Stimulated activated CD8-positive, alpha-beta memory T cell treated with anti-CD3 and anti-CD28 coated beads, Interleukin-7, amount 100 ng/mL, for 48 hours (primary cell): ENCODE data around the gene ADAM12.
"Not testable (repeated sequence)": the region's sequence is repeated elsewhere in the genome, so short reads cannot be mapped to it uniquely, and the experiment has no call there.

Experiments used
- DNase-seq, 2 donors: peaks; one replicate each; pipeline ENCODE4 v3.0.0-alpha.2; 2020; ENCODE audit warnings: low read depth in 1 of 2; ENCODE audit errors: extremely low read depth in 1 of 2

The ADAM12 gene

DNA sequence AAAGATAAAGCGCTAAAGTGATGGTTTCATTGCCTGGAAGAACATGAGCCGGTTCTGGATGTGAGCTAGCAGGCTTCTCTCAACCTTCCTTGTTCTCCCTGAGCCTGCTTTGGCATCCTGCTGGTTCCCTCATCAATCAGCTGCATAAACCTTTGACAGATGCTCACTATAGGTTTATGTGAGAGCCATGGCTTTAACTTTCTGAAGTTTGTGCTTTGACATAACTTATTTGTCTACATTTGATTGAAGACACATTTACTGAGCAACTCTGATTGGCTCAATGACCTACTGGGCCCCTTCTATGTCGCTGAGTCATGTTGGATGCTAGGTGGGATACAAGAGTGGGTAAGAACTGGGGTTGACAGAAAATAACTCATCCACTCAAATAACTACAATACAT lies 192.0 kb downstream of the ADAM12 start:
- no peak for DNase-seq

DNA sequence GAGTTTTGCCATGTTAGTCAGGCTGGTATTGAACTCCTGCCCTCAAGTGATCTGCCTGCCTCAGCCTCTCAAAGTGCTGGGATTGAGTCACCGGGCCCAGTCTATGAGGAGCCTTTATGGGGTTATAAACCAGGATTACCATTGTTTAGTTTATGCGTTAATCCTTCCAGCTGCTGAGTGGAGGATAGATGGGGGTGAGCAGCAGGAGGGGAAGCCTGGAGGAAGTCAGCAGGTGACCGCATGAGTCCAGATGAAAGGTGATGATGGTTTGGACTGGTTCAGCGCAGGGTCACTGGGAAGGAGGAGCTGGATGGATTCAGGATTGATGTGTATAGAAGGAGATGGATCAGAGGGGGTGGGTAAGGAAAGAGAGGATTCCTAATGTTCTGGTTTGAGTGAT lies 197.1 kb downstream of the ADAM12 start:
- no peak for DNase-seq

DNA sequence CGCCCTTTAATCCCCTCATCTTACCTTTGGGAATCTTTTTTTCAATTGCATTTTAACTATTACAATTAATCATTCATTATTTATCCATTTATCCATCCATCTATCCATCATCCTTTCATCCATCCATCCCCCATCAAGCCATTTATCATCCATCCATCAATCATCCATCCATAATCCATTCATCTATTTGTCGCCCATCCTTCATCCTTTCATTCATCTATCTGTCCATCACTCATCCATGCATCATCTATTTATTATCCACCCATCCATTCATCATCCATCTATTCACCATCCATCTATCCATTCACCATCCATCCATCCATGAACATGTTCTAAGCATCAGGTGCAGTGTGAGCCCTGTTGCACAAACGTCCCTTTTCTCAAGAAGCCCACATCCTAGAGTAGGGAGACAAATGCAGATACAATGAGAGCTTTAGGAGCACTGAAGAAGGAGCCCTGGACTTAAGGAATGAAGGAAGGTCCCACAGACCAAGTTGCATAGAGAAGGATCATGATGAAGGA lies 199.5 kb downstream of the ADAM12 start:
- no peak for DNase-seq

DNA sequence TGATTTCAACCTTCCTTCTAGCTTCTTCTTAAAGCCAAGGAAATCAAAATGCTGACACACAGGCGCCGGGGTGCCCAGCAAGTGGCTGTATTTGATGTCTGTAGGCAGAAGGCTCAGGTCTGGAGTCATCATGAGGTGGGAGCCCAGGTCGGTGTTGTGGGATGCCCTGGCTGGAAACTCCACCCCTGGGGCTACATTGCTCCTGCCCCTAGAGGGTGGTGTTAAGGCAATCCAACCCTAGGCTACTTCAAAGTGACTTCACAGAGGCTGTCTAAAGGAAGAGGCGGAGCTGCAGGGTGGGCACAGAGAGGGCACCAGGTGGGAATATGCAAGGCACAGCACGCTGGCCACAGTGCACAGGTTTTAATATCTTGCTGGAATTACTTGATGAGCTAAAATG lies 200.9 kb downstream of the ADAM12 start:
- DNase-seq: no peak

DNA sequence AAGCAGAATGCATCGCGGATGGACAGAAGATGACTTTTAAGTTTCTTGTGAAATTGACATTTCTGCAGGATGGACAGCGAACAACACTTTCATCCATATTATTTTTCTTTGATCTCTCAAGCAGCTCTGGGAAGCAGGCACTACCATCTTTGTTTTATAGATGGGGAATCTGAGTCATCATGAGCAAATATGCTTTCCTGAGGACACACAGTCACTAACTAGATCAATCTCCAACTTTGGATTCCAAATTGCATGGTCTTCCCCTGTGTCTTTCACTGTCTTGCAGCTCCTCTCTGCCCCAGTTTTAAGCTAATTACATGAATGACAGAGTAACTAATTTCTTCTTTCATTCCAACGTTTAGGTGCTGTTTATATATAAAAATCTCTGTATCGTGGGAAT lies 201.5 kb downstream of the ADAM12 start:
- DNase-seq: no peak

DNA sequence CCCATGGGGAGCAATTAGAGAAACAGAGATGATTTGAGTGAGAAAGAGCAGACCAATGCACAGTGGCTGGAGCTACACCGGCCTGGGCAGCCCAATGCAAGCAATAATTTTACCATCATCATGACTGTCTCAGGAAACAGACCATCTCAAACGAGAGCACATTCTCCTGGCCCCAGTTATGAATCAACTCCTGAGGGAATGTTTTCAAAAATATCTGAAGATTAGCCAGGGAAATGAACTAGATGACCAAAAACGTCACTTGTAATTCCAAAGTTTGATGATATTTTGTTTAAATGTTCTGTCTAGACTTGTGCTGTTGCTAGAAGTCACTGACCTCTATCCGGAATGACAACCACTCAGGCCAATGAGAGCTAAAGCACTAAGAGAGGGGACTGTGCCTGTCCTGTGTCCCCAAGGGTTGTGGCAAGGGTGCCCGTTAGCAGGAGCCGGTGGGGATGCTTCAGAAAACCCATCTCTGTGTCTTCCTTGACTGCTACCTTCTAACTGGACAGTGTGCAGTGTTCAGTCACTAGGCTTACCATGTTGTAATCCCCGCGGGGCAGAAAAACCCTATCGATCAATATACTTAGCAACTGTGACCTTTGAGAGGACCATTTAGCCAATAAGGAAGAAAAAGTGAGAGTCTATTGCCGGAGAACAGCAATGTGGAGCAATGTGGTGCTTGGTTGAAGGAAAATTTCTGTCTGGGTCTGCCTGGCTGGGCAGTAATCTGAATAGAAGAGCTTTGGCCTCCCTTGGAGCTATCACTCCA lies 202.4 kb downstream of the ADAM12 start:
- no peak for DNase-seq

DNA sequence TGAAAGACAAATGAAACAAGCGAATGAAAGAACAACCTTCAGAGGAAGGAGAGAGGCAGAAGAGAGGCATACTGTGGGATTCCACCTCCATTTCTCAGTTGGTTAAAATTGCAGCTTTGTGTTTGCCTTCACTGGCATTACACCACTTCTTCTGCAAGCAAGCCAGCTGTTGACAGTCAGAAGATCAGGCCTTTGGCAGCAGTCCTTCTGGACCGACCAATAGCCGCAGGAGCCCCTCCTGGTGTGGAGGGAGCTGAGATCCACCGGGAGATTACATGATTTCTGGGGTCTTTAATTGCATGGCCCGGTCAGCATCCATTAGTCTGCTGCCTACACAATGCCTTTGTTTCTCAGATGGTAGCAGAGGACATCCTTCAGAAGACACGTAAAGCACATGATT lies 206.7 kb downstream of the ADAM12 start:
- DNase-seq: no peak

DNA sequence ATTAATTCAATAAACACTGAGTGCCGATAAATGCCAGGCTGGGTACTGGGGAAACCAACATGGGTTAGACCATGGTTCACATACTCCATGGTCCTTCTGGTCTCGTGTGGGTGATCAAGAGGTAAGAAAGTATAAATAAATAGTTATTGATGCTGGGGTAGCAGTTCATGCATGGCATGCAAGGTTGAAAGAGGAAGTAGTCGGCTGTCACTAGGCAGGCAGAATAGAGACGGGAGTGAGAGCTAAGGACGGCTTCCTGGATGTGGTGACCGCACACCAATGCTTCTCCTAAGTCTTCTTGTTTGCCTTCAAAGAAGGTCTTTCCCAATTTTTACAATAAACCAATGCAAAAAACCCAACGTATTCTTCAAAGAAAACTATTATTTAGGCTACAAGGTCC lies 208.6 kb downstream of the ADAM12 start:
- DNase-seq: no peak

DNA sequence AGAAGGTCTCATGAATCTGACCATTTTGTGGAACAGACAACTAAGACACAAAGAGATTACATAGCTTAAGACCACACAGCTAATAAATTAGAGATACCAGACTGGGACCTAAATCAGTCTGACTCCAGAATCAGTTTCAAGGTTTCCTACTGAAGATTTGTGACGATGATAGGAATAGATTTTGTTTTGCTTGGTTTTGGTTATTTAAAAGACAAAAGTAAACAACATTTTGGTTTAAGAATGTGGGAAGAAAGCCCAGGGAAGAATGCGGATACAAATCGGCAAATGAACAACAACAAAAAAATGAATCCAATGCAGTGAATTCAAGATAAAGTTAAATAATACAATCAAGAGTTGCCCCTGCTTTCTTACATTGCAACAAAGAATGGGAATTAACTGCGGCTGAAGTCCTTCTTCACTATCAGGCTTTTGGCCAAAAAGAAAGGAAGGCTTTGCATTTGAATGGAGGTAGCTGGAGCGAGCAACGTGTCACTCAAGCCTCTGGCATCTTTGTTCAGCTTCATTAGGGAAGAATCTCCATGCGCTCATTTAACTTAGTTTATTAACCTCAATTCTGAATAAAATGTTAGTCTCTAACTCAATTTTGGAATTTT lies 210.8 kb downstream of the ADAM12 start:
- no peak for DNase-seq

DNA sequence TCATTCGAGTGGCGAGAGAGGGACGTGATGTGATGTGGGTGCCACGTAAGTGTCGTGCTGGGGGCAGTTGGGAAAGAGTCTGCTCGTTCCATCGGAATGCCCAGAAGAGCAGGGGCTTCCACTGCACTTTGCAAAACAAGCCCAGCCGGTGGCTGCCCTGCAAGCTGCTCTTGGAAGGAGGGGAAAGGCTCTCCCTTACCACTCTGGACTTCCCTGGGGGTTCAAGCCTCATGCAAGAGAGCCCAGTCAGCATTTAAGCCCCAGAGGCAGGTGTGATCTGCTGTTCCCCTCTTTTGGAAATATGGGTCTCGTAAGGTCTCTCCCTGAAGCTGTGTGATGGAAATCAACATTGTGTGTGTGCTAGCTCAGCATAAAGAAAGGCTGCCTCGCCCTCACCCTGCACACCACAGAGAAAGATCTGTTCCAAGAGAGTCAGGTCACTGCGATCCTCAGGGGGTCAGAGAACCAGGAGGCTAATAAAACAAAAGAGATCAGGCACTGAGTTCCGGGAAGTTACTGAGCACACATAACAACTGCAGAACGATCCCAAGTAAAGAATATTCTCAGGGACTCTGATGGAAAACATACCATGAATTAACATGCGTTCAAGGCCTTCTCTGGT lies 212.5 kb downstream of the ADAM12 start:
- DNase-seq: no peak

DNA sequence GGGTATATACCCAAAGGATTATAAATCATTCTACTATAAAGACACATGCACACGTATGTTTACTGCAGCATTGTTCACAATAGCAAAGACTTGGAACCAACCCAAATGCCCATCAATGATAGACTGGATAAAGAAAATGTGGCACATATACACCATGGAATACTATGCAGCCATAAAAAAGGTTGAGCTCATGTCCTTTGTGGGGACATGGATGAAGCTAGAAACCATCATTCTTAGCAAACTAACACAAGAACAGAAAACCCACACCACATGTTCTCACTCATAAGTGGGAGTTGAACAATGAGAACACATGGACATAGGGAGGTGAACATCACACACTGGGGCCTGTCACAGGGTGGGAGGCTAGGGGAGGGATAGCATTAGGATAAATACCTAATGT lies 215.5 kb downstream of the ADAM12 start:
- not testable (repeated sequence) for DNase-seq

DNA sequence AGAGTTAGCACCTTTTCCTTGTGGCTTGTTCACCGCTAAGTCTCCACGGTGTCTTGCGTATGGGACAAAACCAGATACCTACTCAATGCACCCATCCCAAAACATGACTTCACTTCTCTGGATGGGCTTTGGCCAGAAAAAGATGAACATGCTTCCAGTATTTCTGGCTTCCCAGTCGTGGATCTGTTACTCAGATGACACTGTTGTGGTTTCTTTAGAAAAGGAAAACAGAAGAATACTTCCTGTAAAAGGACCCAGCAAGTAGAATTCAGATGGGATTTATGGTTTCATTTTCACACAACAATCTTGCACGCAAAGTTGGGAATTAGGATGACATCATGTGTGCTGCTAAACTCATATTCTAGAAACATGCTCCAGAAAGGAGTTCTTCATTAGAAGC lies 216.7 kb downstream of the ADAM12 start:
- DNase-seq: no peak

DNA sequence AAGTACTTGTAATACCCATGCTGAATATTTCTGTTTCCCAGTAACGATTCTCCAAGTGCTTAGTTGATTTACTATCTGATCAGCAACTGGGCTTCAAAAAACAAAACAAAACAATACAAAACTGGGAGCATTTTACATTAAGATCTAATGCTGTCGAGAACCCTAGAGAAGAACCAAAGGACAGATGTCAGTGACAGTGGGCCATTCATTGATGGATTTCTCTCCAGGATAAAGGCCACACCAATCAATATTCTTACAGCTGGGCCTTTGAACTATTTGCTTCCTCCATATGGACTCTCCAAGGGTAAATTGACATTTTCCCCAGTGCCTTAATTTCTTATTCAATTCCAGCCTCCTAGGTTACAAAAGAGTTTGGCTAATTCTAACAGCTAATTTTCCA lies 217.5 kb downstream of the ADAM12 start:
- no peak for DNase-seq

DNA sequence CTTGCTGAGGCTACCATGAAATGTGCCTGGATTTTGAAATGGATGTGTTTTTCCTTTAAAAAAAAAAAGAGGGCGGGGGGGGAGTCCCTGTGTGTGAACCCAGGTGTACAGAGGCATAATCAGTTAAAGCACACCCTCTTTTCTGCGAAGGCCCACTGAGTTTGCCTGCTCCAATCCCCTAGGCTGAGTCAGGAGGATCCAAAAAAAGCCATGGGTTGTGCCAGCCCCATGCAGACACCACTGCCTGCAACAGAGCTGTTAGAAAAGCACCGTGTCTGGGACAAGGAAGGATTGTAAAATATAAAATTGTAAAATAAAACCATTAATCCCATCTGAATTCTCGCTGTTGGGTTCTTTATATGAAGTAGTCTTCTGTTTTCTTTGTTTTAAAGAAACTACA lies 217.9 kb downstream of the ADAM12 start:
- no peak for DNase-seq

DNA sequence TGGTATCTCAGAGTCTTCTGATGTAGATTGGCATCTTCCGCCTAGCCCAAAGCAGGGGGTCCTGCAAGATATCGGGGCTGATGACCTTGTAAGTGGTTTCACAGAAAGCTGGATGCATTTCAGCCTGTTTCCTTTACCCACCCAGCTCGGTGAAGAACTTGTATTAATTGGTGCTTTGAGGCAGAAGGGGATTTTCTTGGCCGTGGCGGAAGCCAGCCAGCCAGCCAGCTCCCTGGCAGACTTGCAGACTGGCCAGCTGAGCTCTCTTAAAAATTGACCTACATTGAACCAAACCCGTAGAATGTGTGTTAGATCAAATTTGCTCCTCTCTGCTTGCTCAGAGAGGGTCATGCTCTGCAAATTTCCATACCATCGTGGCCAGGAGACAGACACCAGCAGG lies 218.4 kb downstream of the ADAM12 start:
- DNase-seq: no peak

DNA sequence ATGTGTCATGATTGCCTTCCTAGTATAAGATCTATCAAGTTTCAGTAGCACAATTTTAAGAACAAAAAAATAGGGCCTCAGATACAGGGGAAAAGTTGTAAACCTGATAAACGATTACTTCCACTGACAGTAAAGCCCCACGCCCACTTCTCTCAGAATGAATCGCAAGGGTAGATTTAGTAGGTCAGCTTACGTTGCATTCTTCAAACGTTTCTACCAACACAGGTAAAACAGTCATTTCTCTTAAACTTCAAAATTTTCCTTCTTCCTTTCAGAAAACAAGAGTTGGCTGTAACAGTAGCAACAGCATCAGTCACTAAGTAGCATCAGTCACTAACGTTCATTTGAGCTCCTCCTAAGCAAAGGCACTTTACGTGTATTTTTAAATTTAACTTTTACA lies 221.5 kb downstream of the ADAM12 start:
- DNase-seq: peak in 1 of 2 donors; percentile 11

DNA sequence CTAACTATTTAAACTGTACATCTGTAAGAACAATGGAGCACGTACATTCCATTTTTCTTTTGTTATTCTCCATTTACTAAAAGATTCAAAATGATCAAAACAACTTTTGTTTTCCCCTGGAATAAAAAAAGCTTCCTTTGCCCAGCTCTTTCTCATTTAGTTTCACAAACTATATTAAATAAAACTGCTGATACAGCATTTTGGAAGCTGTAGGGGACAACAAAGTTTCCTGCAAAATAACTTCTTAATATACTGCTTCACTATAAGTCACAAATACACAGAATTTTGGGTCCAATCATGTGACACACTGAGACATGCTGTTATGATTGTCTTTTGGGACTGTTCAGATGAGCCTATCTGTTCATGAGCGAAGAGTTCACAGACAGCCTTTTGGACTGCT lies 222.4 kb downstream of the ADAM12 start:
- no peak for DNase-seq

DNA sequence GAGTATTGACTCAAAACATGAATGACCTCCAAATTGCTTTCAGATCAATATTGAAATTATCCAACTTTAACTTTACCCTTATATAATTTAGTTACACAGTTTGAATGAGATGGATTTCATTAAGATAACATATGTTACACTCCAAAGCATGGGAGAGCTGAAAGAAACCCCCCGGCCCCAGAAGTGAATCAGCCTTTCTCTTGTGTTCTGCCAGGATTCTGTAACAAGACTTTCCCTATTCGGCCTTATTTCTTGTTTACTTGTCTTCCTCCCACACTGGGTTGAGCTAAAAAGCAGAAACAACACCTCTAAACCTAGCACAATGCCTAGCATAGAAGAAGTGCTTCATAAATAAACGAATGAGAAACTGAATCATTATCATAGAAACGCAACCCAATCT lies 224.8 kb downstream of the ADAM12 start:
- DNase-seq: no peak

DNA sequence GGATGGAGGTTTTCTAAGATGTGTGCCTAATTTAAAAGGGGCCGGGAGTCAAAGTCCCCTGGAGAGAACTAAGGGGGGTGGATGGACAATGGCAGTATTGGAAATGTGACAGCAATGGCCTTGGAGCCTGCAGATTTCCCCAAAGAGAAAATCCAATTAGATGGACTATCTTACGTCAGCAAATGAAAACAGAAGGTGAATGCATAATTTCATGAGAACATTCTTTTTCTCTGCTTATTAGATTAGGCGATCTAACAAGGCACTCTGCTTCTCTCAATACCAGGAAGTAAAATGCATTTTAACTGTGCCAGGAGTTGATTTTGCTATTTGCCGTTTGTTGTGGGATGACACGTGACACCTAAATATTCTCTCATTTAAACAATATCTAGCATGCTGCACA lies 226.6 kb downstream of the ADAM12 start:
- DNase-seq: no peak

DNA sequence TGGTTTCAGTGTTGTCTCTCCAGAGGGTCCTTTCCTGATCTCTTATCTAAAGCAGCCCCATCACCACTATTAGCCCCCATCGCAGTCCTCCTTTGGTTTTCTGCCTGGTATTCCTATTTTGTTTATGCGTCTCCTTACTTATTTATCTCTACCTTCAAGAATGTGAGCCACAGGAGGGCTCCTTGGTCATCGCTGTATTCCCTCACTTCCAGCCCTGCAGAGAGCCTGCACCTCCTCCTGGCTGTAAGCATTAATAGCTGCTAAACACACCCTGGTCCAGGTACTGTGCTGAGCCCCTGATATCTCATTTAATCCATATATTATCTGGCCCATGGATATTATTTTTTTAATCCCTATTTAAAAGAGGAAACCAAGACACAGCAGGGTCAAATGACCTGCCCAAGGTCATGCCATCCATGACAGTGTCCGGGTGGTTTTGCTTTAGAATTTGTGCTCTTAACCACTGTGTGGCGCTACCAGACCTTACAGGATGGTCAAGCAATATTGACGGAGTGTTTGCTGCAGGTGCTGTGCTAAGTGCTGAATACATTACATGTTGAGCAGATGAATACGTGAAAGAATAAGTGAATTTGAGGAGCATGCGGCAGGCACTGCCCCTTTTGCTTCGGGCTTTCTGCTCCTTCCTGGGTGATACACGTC lies 227.2 kb downstream of the ADAM12 start:
- no peak for DNase-seq

DNA sequence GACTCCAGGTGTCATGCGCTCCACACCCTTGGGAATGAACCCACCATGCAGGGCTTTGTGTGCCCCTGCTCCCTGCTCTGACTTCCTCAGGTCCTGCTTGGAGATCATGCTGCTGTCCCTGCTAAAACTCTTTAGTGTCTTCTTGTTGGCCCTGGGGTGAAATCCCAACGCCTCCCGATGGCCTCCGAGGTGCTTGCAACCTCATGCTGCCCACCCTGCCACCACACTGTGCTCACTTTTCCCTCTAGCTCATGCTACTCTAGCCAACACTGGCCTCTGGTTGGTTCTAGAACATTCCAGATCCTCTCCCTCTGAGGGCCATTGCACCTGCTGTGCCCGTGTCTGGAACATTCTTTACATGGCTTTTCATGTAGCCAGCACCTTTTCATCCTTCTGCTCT lies 227.7 kb downstream of the ADAM12 start:
- no peak for DNase-seq
